IMR-90 (cell line): ENCODE measurements around the gene LHFPL3. TPM values are rescaled to one million over a fixed set of nuclear protein-coding genes. Genes with fewer than 3 reads are reported as not detected.

ENCODE experiments used
- ATAC-seq: fragments of 200-7000 bp; cut with Tn5 transposase; 2 replicates; pipeline ENCODE4 v1.9.1; 2020; ENCODE audit warnings: low read depth, mild to moderate bottlenecking, moderate library complexity
- BruUV-seq: library from RNA; stranded (reverse); fragments of 400-500 nt; replicated peaks from 2 replicates; lab custom pipeline; 2021; lab: Mats Ljungman, UMichigan
- CTCF ChIA-PET: fragments of 300-600 bp; formaldehyde crosslinking; extraction: SDS; loops from one replicate; lab custom pipeline; 2021; ENCODE audit warnings: antibody characterized with exemption; lab: Yijun Ruan, JAX
- POLR2A ChIA-PET: fragments of 300-600 bp; sonication (Branson Sonifier 250); formaldehyde crosslinking; loops from one replicate; lab custom pipeline; 2022; ENCODE audit warnings: antibody characterized with exemption; ENCODE audit not compliant: unreplicated experiment; lab: Charles Lee
- DNase-seq: peaks from one replicate; pipeline ENCODE4 v3.0.0; 2013
- H2AFZ ChIP-seq: replicated peaks from 2 replicates; pipeline ENCODE3; 2013; ENCODE audit warnings: low read length, mild to moderate bottlenecking; ENCODE audit not compliant: poor library complexity
- H2AK5ac ChIP-seq: 2 replicates; pipeline ENCODE4 v1.6.1; 2013; ENCODE audit warnings: low read depth, low read length, inconsistent platforms
- H2AK9ac ChIP-seq: replicated peaks from 2 replicates; pipeline ENCODE3; 2013; ENCODE audit warnings: mild to moderate bottlenecking, low read depth, low read length, moderate library complexity; ENCODE audit not compliant: poor library complexity
- H2BK120ac ChIP-seq: 2 replicates; pipeline ENCODE4 v1.6.1; 2013; ENCODE audit warnings: low read depth, low read length, inconsistent platforms
- H2BK15ac ChIP-seq: 3 replicates; pipeline ENCODE4 v1.6.1; 2013; ENCODE audit warnings: low read depth, low read length, inconsistent platforms
- H2BK20ac ChIP-seq: 2 replicates; pipeline ENCODE4 v1.6.1; 2013; ENCODE audit warnings: low read depth, mild to moderate bottlenecking, inconsistent platforms, low read length, moderate library complexity
- H2BK5ac ChIP-seq: 2 replicates; pipeline ENCODE4 v1.6.1; 2013; ENCODE audit warnings: mild to moderate bottlenecking, low read depth, low read length, inconsistent platforms; ENCODE audit not compliant: poor library complexity, severe bottlenecking
- H3K14ac ChIP-seq: replicated peaks from 2 replicates; pipeline ENCODE4 v1.6.1; 2013; ENCODE audit warnings: low read depth, low read length, inconsistent platforms
- H3K18ac ChIP-seq: 2 replicates; pipeline ENCODE4 v1.6.1; 2013; ENCODE audit warnings: low read depth, low read length, control low read depth
- H3K23ac ChIP-seq: 2 replicates; pipeline ENCODE4 v1.6.1; 2013; ENCODE audit warnings: low read depth, low read length, inconsistent platforms
- H3K27ac ChIP-seq: 2 replicates; pipeline ENCODE4 v1.5.1; 2013; ENCODE audit warnings: mild to moderate bottlenecking, control low read depth, low read length; ENCODE audit not compliant: insufficient read depth
- H3K27me3 ChIP-seq: 2 replicates; pipeline ENCODE4 v1.6.1; 2013; ENCODE audit warnings: low read length; ENCODE audit not compliant: control insufficient read depth, insufficient read depth
- H3K36me3 ChIP-seq: 2 replicates; pipeline ENCODE4 v1.6.1; 2013; ENCODE audit warnings: low read length, mixed read lengths; ENCODE audit not compliant: control insufficient read depth, insufficient read depth
- H3K4ac ChIP-seq: 2 replicates; pipeline ENCODE4 v1.6.1; 2013; ENCODE audit warnings: low read depth, low read length, inconsistent platforms
- H3K4me1 ChIP-seq: 2 replicates; pipeline ENCODE4 v1.6.1; 2013; ENCODE audit warnings: low read length, mixed read lengths; ENCODE audit not compliant: control insufficient read depth, insufficient read depth
- H3K4me2 ChIP-seq: 2 replicates; pipeline ENCODE4 v1.6.1; 2013; ENCODE audit warnings: low read depth, mild to moderate bottlenecking, control low read depth, low read length, moderate library complexity
- H3K4me3 ChIP-seq: 2 replicates; pipeline ENCODE4 v1.5.1; 2013; ENCODE audit warnings: low read depth, mild to moderate bottlenecking, control low read depth, low read length, moderate library complexity; ENCODE audit not compliant: insufficient read depth
- H3K56ac ChIP-seq: 2 replicates; pipeline ENCODE4 v1.6.1; 2013; ENCODE audit warnings: low read length, inconsistent platforms; ENCODE audit not compliant: insufficient read depth; ENCODE audit errors: extremely low read depth
- H3K79me1 ChIP-seq, 2 experiments: 2 replicates each; pipeline ENCODE4 v1.6.1; 2013; ENCODE audit warnings: low read length in 2 of 2, inconsistent platforms in 1 of 2, low read depth in 1 of 2
- H3K9ac ChIP-seq: 2 replicates; pipeline ENCODE4 v1.6.1; 2013; ENCODE audit warnings: low read depth, low read length, control low read depth
- H3K9me1 ChIP-seq: 2 replicates; pipeline ENCODE4 v1.6.1; 2013; ENCODE audit warnings: low read length, inconsistent platforms; ENCODE audit not compliant: insufficient read depth
- H3K9me3 ChIP-seq: 2 replicates; pipeline ENCODE4 v1.6.1; 2013; ENCODE audit warnings: low read length; ENCODE audit not compliant: control insufficient read depth, insufficient read depth
- H4K20me1 ChIP-seq: 2 replicates; pipeline ENCODE4 v1.6.1; 2013; ENCODE audit warnings: low read length, inconsistent platforms; ENCODE audit not compliant: insufficient read depth
- H4K5ac ChIP-seq: 2 replicates; pipeline ENCODE4 v1.6.1; 2013; ENCODE audit warnings: mild to moderate bottlenecking, low read depth, low read length, control low read depth
- H4K8ac ChIP-seq, 2 experiments: 2 replicates each; pipeline ENCODE4 v1.6.1; 2013; ENCODE audit warnings: low read depth in 2 of 2, low read length in 2 of 2, control low read depth in 1 of 2, inconsistent platforms in 1 of 2
- H4K91ac ChIP-seq: 2 replicates; pipeline ENCODE4 v1.6.1; 2013; ENCODE audit warnings: low read depth, low read length, inconsistent platforms; ENCODE audit not compliant: insufficient read depth
- BHLHE40 ChIP-seq: fragments of 150-350 bp; IDR thresholded peaks from 2 replicates; pipeline ENCODE4 v1.6.1; 2016; ENCODE audit warnings: mild to moderate bottlenecking, low read depth, low read length
- CHD1 ChIP-seq: IDR thresholded peaks from 2 replicates; pipeline ENCODE4 v1.6.1; 2012; ENCODE audit warnings: low read depth, low read length, improper control_type of control experiment
- FOS ChIP-seq: fragments of 150-350 bp; IDR thresholded peaks from 2 replicates; pipeline ENCODE4 v1.6.1; 2016; ENCODE audit warnings: low read depth, low read length
- MAFK ChIP-seq: IDR thresholded peaks from 2 replicates; pipeline ENCODE4 v1.6.1; 2012; ENCODE audit warnings: low read depth, low read length, improper control_type of control experiment
- MAZ ChIP-seq: IDR thresholded peaks from 2 replicates; pipeline ENCODE4 v1.6.1; 2012; ENCODE audit warnings: low read depth, mild to moderate bottlenecking, low read length, improper control_type of control experiment, moderate library complexity, borderline replicate concordance
- NFE2L2 ChIP-seq: fragments of 150-350 bp; IDR thresholded peaks from 2 replicates; pipeline ENCODE4 v1.6.1; 2016; ENCODE audit warnings: low read depth, mild to moderate bottlenecking, low read length
- POLR2A ChIP-seq: IDR thresholded peaks from 2 replicates; pipeline ENCODE4 v1.6.1; 2012; ENCODE audit warnings: mild to moderate bottlenecking, low read depth, low read length
- RAD21 ChIP-seq: IDR thresholded peaks from 2 replicates; pipeline ENCODE4 v1.6.1; 2012; ENCODE audit warnings: low read length, improper control_type of control experiment
- RCOR1 ChIP-seq: IDR thresholded peaks from 2 replicates; pipeline ENCODE4 v1.6.1; 2012; ENCODE audit warnings: mild to moderate bottlenecking, low read length, improper control_type of control experiment; ENCODE audit not compliant: insufficient replicate concordance
- SMC3 ChIP-seq: fragments of 150-350 bp; IDR thresholded peaks from 2 replicates; pipeline ENCODE4 v1.6.1; 2016; ENCODE audit warnings: low read depth, mild to moderate bottlenecking, antibody characterized with exemption, low read length, moderate library complexity
- USF2 ChIP-seq: fragments of 150-350 bp; IDR thresholded peaks from 2 replicates; pipeline ENCODE4 v1.6.1; 2017; ENCODE audit warnings: mild to moderate bottlenecking, antibody characterized with exemption, low read length, low read depth
- WGBS, 2 experiments: methylation state at CpG; one replicate each; pipeline versions ENCODE4 v1.1.5 to v1.1.7; 2013; ENCODE audit warnings: missing lambda C conversion rate in 2 of 2; ENCODE audit not compliant: insufficient read length in 1 of 2; ENCODE audit errors: extremely low coverage in 2 of 2; 5-methylcytosine and 5-hydroxymethylcytosine counted together
- dilution Hi-C: fragments of 300-500 bp; cut with HindIII; formaldehyde crosslinking; loops from one replicate; pipeline ENCODE4 v1.14.3; 2018; ENCODE audit warnings: low sequenced_read_pairs; ENCODE audit not compliant: unreplicated experiment
- in situ Hi-C: fragments of 300-500 bp; cut with MboI; formaldehyde crosslinking; loops from 3 replicates; pipeline ENCODE4 v1.14.3; 2019; ENCODE audit warnings: low sequenced_read_pairs, inconsistent platforms, mixed read lengths
- intact Hi-C: fragments of 100-400 bp; cut with micrococcal nuclease; formaldehyde crosslinking; loops from 2 replicates; pipeline ENCODE4 v1.10.0; 2022
- polyA plus RNA-seq, 3 experiments: library from polyadenylated mRNA; depleted of rRNA; stranded (reverse); fragments of >200 nt; gene quantifications; 2 replicates each; pipeline ENCODE4 v1.2.3, GENCODE V29; 2012; ENCODE audit warnings: low replicate concordance in 1 of 3
- total RNA-seq: library from RNA; depleted of rRNA; stranded (reverse); fragments of >200 nt; gene quantifications from 2 replicates; pipeline ENCODE4 v1.2.3, GENCODE V29; 2012

Gene LHFPL3
- total and polyA plus RNA-seq, 2 of the 4 experiments (the other 2 are of a cell fraction): not detected

GRCh38 chr7:104800307-104800706 lies 471.9 kb downstream of the LHFPL3 start:
- CTCF ChIA-PET: no interaction called here

More at GRCh38 chr7:104800307-104800706, 471.9 kb downstream of the LHFPL3 start:
- H3K79me1 ChIP-seq: no peaks in the 10 kb centered on the region
- no peak overlapping the region for H3K18ac ChIP-seq
- H2AK5ac ChIP-seq: no peak overlapping the region
- H3K4me3 ChIP-seq: no peak overlapping the region
- no peak overlapping the region for H2AK9ac ChIP-seq
- 64% methylated on average over 3 of the region's 4 CpGs; no CpG with 5 or more reads in 1 of the 2 experiments for WGBS, 2 experiments
- in situ Hi-C loops (no loop called here), dilution Hi-C loops (no loop called here), intact Hi-C loops (no loop called here)
- no peak for ATAC-seq
- H2BK120ac ChIP-seq: no peak overlapping the region
- no peak overlapping the region for H3K4ac ChIP-seq
- no TSS peak for BruUV-seq
- no peak overlapping the region for H4K8ac ChIP-seq
- no peak overlapping the region for H3K27ac ChIP-seq
- POLR2A ChIA-PET: no interaction called here
- no peaks in the 10 kb centered on the region for H4K20me1 ChIP-seq
- H2BK20ac ChIP-seq: no peak overlapping the region
- H3K23ac ChIP-seq: no peak overlapping the region
- DNase-seq: no peak
- H3K4me2 ChIP-seq: no peak overlapping the region
- no peaks in the 10 kb centered on the region for H3K36me3 ChIP-seq
- no peak overlapping the region for H2BK15ac ChIP-seq
- H3K14ac ChIP-seq: no peak overlapping the region
- H2BK5ac ChIP-seq: no peak overlapping the region
- H3K27me3 ChIP-seq: no peaks in the 10 kb centered on the region; the same call in 1 of the 2 replicates
- H4K5ac ChIP-seq: no peak overlapping the region
- H3K9ac ChIP-seq: no peak overlapping the region
- no peak overlapping the region for H2AFZ ChIP-seq
- no peak overlapping the region for H4K91ac ChIP-seq
- TF ChIP-seq BHLHE40 (no peak), MAFK (no peak), FOS (no peak), NFE2L2 (no peak), MAZ (no peak), CHD1 (no peak), RAD21 (no peak), SMC3 (no peak), RCOR1 (no peak), USF2 (no peak), POLR2A (no peak)
- H3K4me1 ChIP-seq: no peaks in the 10 kb centered on the region
- H3K9me1 ChIP-seq: no peaks in the 10 kb centered on the region
- no peaks in the 10 kb centered on the region for H3K9me3 ChIP-seq
- H3K56ac ChIP-seq: no peak overlapping the region
